H54 (cell line): ENCODE results near the gene F13B.
"Not testable (repeated sequence)": the region's sequence is repeated elsewhere in the genome, so short reads cannot be mapped to it uniquely, and the experiment has no call there.

Experiments
- DNase-seq: peaks from one replicate; pipeline ENCODE4 v3.0.0; 2011; ENCODE audit warnings: low spot score, mixed read lengths; ENCODE audit not compliant: insufficient read length
- FAIRE-seq: peaks from 3 replicates; lab custom pipeline; 2011; peaks lifted over from hg19 to GRCh38; lab: Jason Lieb, UNC
- POLR2A ChIP-seq: IDR thresholded peaks from 2 replicates; pipeline ENCODE4 v1.6.1; 2011; ENCODE audit warnings: low read depth, mild to moderate bottlenecking, low read length

Gene F13B

DNA sequence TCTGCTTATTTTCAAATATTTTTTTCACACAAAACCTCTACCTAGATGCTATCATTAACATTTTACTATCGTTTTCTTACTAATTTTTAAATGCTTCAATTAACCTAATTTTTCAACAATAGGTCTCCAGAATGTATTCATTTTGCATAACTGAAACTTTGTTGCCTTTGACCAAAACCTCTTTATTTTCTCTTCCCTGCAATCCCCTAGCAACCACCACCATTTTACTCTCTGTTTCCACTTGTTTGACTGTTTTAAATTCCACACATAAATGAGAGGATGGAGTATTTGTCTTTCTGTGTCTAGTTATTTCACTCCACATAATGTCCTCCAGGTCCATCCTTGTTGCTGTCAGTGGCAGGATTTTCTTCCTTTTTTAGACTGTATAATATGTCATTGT, 9.5 kb upstream of the F13B start:
- no peak for TF ChIP-seq POLR2A
- FAIRE-seq, result no peak
- no peak for DNase-seq

DNA sequence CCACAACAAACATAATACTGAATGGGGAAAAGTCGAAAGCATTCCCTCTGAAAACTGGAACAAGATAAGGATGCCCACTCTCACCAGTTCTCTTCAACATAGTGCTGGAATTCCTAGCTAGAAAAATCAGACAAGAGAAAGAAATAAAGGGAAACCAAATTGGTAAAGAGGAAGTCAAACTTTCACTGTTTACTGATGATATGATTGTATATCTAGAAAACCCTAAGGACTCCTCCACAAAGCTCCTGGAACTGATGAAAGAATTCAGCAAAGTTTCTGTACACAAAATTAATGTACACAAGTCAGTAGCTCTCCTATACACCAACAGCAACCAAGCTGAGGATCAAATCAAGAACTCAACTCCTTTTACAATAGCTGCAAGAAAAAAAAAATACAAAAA, 6.9 kb upstream of the F13B start:
- FAIRE-seq (no peak), DNase-seq (no peak)
- TF ChIP-seq POLR2A, result no peak

DNA sequence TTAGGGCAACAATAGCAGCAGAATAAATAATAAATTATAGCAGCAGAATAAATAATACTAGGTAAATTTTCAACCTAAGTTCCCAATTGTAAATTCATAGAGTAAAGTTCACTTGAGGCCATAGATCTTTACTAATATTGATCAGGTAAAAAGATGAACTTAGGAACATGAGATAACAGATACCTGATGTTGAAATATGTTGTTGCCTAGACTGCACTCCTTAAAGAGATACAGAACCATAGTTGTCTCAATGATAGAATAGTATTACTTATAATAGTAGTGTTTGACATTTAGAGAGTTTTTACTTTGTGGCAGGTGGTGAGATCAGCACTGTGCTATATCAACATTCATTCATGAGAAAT, 378 bp upstream of the F13B start:
- TF ChIP-seq POLR2A, result no peak
- DNase-seq (no peak), FAIRE-seq (no peak)

DNA sequence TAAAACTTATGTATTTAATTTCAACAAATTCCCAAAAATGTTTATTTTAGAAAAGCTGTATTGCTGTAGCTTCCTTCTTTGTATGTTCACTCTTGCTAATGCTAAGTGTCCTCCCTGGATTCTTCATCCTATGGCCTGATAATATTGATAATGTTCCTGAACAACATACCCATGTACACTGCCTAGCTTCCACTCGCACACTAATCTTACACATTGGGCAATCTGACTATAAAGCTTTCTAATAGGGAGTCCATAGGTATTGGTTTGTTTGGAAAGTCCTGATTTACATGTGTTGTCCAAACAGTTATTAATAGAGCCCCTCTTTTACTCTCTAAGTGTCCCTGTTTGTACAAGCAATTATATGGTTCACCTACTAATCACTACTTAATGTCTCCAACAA, 783 bp downstream of the F13B start:
- TF ChIP-seq POLR2A, result no peak
- DNase-seq, result no peak

DNA sequence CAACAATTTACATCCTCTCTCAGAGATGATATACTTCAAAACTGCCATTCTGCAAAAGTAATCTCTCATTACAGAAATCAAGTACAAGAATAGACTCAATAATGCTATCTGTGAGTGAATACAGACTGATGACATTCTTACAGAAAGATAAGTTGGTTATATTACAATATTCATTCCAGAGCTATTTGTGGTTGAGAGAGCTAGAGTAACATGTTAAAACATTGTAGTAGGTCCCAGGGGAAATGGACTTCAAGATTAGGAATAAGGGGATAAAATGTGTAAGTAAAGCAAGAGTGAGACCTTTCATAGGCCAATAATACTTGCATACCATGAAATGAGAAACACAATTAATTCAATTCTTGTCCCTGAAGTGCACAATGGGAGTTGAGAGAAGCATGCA, 1.5 kb downstream of the F13B start:
- FAIRE-seq, result no peak
- no peak for DNase-seq
- no peak for TF ChIP-seq POLR2A

More for the DNA sequence above, 783 bp downstream of the F13B start:
- no peak for FAIRE-seq

DNA sequence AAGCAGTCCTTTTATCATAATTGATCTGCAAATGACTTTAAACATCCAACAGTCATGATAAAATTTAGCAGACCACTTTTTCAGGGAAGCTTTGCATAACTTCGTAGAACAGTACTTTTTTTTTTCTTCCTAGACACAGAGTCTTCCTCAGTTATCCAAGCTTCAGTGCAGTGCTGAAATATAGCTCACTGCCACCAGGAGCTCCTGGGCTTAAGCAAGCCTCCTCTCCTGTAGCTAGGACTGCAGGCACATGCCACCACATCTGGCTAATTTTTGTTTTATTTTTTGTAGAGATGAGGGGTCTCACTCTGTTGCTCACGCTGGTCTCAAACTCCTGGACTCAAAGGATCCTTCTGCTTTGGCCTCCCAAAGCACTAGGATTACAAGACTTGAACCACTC, 3.8 kb downstream of the F13B start:
- no peak for DNase-seq
- TF ChIP-seq POLR2A, result no peak
- no peak for FAIRE-seq

DNA sequence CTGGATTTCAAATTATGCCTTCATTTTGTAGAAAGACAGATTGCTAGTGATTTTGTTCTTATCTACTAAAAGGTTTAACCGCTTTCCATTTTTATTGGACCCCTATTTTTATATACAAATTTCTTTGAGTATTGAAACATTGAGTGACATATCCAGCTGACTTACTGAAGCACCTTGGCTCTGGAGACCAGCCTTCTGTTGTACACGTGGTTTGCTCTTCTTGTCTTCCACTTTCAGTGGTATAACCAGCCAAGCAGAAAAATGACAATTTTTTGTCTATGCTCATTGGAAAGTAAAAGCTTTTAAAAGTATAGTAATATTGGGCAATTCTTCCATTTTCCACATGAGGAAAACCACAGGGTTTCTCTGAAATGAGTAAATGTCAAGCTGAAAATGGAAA, 4.4 kb downstream of the F13B start:
- no peak for TF ChIP-seq POLR2A
- no peak for FAIRE-seq
- DNase-seq, result no peak

DNA sequence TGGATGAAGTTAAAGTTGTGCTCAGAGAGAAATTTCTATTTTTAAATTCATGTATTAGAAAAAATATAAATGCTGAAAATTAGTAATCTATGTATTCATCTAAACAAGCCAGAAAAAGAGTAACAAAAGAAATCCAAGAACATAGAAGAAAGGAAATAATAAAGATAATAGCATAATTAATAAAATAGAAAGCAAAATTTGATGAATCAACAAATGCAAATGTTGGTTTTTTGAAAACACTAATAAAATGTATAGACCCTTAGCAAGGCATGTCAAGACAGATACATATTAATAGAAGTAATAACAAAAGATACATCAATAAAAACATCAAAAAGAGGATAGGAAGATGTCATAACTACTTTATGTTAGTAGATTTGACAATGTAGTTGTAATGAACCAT, 18.0 kb downstream of the F13B start:
- no peak for TF ChIP-seq POLR2A
- DNase-seq, result no peak
- no peak for FAIRE-seq

DNA sequence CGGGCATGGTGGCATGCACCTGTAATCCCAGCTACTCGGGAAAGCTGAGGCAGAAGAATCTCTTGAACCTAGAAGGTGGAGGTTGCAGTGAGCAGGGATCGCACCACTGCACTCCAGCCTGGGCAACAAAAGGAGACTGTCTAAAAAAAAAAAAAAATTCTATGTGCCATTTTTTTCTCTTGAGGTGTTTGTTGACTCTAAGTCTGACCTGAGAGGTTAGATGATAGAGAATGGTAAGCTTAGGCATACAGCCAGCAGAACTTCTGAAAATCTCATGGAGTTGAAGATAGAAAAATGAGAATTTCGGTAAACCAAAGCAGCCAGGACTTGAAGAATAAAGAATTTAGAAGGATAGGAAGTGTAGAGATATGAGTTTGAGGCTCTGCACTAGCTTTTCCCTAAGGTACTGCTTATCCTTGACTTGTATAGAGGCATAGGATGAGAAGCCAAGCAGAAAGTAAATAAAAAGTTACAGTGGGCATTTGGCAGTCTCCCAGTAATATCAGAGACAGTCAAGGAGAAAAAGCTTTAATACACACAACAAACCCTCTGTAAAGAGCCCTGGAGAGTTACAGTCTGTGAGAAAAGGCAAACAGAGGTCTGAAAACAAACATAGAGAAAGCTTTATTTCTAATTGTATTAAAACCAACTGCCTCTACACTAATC, 24.3 kb downstream of the F13B start:
- FAIRE-seq (no peak), DNase-seq (no peak)

DNA sequence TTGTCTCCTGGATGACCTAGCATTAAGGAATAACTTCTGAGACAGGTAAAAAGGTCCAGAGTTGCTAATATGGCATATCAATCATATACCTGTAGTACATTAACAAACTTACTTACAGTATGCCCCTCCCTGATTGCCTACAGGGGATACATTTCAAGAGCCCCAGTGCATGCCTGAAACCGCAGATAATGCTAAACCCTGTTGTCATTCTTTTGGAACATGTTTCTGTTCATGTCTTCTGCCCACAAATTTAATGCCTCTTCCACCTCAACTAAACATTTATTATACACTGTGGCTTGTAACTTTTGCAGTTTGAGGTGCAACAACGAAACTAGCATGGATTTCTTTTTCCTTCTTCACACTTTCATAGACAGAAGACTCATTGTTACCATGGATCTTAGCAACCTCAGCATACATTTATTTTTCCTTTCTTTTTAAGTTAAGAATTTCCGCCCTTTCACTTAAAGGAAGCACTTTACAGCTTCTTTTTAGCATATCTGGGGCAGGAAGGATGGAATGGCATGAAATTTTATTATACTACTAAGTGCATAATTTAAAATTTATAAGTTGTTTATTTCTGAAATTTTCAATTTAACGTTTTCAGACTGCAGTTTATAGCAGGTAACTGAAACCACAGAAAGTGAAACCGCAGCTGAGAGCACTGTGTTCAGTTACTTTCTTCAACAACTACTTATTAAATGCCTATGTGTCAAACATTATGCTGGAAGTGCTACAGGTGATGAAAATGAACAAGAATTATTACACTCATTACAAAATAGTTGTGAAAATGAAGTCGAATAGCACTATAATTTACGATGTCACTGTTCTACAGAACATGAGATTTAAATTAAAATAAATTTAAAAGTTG, 25.3 kb downstream of the F13B start:
- no peak for DNase-seq
- TF ChIP-seq POLR2A, result no peak
- peak; percentile 33 for FAIRE-seq

More for the DNA sequence above, 24.3 kb downstream of the F13B start:
- no peak for TF ChIP-seq POLR2A

DNA sequence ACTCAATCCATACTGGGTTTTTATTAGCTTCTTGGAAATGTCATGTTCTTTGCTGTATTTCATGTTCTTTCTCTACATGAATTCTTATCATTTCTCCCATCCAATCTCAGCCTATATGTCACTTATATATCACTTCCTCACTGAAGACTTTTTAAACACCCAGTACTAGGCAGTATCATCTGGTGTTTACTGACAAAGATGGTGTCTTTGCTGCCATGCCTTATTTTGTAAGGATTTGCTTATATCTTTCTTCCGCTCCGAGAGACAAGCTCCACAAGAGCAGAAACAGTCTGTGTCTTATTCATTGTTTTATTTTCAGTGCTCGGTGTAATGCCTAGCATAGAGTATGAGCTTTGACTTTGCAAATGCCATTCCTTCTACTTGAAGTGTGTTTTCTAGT, 30.2 kb downstream of the F13B start:
- DNase-seq (no peak), FAIRE-seq (no peak)
- TF ChIP-seq POLR2A, result no peak

DNA sequence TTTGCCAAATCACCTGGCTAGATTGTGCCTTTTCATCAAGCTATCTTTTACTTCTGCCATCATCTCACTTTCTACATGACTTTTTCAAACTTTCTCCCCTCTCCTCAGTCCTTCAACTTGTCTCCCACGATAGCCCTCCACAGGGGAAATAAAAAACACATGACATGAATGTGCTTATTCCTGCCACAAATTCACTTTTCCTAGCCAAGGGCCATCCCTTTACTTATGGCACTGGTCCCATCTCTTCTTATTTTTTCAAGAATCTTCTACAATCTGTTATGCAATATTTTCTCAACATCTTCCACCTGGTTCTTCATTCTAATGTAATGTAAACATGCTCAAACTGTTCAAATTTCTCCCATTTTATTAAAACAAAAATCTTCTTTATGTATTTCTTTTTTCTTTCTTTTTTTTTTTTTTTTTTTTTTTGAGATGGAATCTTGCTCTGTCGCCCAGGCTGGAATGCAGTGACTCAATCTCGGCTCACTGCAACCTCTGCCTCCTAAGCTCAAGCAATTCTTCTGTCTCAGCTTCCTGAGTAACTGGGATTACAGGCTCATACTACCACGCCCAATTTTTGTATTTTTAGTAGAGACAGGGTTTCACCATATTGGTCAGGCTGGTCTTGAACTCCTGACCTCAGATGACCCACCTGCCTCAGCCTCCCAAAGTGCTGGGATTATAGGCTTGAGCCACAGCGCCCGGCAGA, 32.3 kb downstream of the F13B start:
- not testable (repeated sequence) for FAIRE-seq

DNA sequence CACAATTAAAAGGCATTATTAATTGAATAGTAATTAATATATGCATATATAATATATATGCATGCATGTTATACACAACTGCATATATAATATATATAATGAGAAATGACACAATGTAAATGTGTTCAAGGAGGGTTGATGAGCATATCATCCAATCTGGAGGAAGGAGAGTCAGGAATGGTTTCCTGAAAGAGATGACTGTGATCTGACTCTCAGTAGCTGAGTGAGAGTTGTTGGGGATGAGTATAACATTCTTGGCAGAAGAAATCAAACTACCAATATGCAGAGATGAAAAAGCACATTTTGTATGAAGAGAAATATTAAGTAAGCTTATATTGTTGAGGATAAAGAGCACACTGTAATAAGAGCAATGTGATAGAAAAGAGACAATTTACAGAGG, 37.3 kb downstream of the F13B start:
- TF ChIP-seq POLR2A, result no peak
- FAIRE-seq (no peak), DNase-seq (no peak)

More for the DNA sequence above, 32.3 kb downstream of the F13B start:
- DNase-seq, result not testable (repeated sequence)

DNA sequence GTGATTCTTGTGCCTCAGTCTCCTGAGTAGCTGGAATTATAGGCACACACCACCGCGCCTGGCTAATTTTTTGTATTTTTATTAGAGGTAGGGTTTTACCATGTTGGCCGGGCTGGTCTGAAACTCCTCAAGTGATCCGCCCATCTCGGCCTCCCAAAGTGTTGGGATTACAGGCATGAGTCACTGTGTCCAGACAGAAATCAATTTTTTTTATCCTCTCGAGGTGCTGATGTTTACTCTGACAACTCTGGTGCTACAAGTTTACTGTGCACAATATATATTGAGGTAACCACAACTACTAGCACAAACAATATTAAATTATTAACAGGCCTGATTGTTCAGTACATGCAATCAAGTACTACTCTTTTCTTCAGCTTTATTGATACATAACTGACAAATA, 39.7 kb downstream of the F13B start:
- no peak for TF ChIP-seq POLR2A
- DNase-seq (no peak), FAIRE-seq (peak; percentile 83)
